HCT116 (cell line): ENCODE results near the gene ACSM6. TPM values are rescaled to one million over a fixed set of nuclear protein-coding genes. Genes with fewer than 3 reads are reported as not detected.

Source experiments
- ATAC-seq: fragments of 200-7000 bp; cut with Tn5 transposase; 2 replicates; pipeline ENCODE4 v1.9.1; 2020; ENCODE audit warnings: mild to moderate bottlenecking, moderate library complexity
- BruUV-seq: library from RNA; stranded (reverse); fragments of 400-500 nt; replicated peaks from 2 replicates; lab custom pipeline; 2021; lab: Mats Ljungman, UMichigan
- CTCF ChIA-PET: fragments of 300-600 bp; sonication (Branson Sonifier 250); formaldehyde crosslinking; loops from one replicate; lab custom pipeline; 2021; ENCODE audit warnings: antibody characterized with exemption; lab: Charles Lee
- POLR2A ChIA-PET: fragments of 300-600, 350-600 bp; sonication (Branson Sonifier 250); formaldehyde crosslinking; loops from one replicate; lab custom pipeline; 2021; ENCODE audit warnings: antibody characterized with exemption; lab: Charles Lee
- RAD21 ChIA-PET, 2 experiments: fragments of 300-600 bp; sonication (Branson Sonifier 250); formaldehyde crosslinking; loops; one replicate each; lab custom pipeline; 2023; ENCODE audit warnings: low total read pairs in 2 of 2; ENCODE audit not compliant: uncharacterized antibody in 2 of 2, unreplicated experiment in 2 of 2, low non-redundant PET in 1 of 2; lab: Charles Lee
- DNase-seq: peaks from one replicate; pipeline ENCODE4 v3.0.0-alpha.2; 2010; ENCODE audit warnings: low read depth, low spot score
- H2AFZ ChIP-seq: fragments of 200-600 bp; shearing (Covaris generic), sonication (generic); 2 replicates; pipeline ENCODE4 v1.6.1; 2017; ENCODE audit warnings: low read depth, mixed run types, mixed read lengths, antibody characterized with exemption, low read length; ENCODE audit not compliant: poor library complexity, severe bottlenecking
- H3K27ac ChIP-seq: 2 replicates; pipeline ENCODE4 v1.5.1; 2012; ENCODE audit warnings: low read depth, low read length
- H3K27me3 ChIP-seq: fragments of 200-600 bp; sonication (generic); 2 replicates; pipeline ENCODE4 v1.6.1; 2016; ENCODE audit warnings: mixed run types, low read length, mixed read lengths; ENCODE audit not compliant: insufficient read depth
- H3K36me3 ChIP-seq, 2 experiments: fragments of 200-500 bp in 1 of 2; fragments of 200-600 bp in 1 of 2; sonication (Bioruptor generic) in 1 of 2; sonication (generic) in 1 of 2; 2 replicates each; pipeline versions ENCODE4 v1.5.1 to v1.6.1; 2014 to 2016; ENCODE audit warnings: low read length in 2 of 2, inconsistent platforms in 1 of 2, mixed read lengths in 1 of 2, mixed run types in 1 of 2; ENCODE audit not compliant: insufficient read depth in 2 of 2, control insufficient read depth in 1 of 2
- H3K4me1 ChIP-seq, 2 experiments: fragments of 200-600 bp in 1 of 2; sonication (generic) in 1 of 2; 2 replicates each; pipeline versions ENCODE4 v1.5.1 to v1.6.1; 2012 to 2017; ENCODE audit warnings: low read length in 2 of 2, inconsistent platforms in 1 of 2, mild to moderate bottlenecking in 1 of 2, mixed read lengths in 1 of 2, mixed run types in 1 of 2, moderate library complexity in 1 of 2; ENCODE audit not compliant: insufficient read depth in 2 of 2, control insufficient read depth in 1 of 2
- H3K4me2 ChIP-seq: fragments of 200-600 bp; sonication (generic); 2 replicates; pipeline ENCODE4 v1.6.1; 2017; ENCODE audit warnings: mixed run types, low read length, mixed read lengths
- H3K4me3 ChIP-seq, 2 experiments: fragments of 200-600 bp in 1 of 2; sonication (generic) in 1 of 2; replicated peaks in 1 of 2; 2 replicates each; pipeline ENCODE4 v1.5.1; 2011 to 2016; ENCODE audit warnings: low read length in 2 of 2, control low read depth in 1 of 2, low read depth in 1 of 2, mild to moderate bottlenecking in 1 of 2, mixed read lengths in 1 of 2, mixed run types in 1 of 2
- H3K79me2 ChIP-seq: fragments of 200-600 bp; sonication (generic); 2 replicates; pipeline ENCODE4 v1.6.1; 2017; ENCODE audit warnings: mild to moderate bottlenecking, mixed run types, low read length, moderate library complexity, mixed read lengths; ENCODE audit not compliant: insufficient read depth
- H3K9ac ChIP-seq: fragments of 200-600 bp; sonication (generic); 2 replicates; pipeline ENCODE4 v1.6.1; 2016; ENCODE audit warnings: low read length, mixed read lengths
- H3K9me2 ChIP-seq: fragments of 200-600 bp; sonication (generic), shearing (Covaris generic); 2 replicates; pipeline ENCODE4 v1.6.1; 2017; ENCODE audit warnings: mixed run types, mild to moderate bottlenecking, moderate library complexity; ENCODE audit not compliant: insufficient read depth
- H3K9me3 ChIP-seq, 2 experiments: fragments of 200-500 bp in 1 of 2; fragments of 200-600 bp in 1 of 2; sonication (Bioruptor generic) in 1 of 2; sonication (generic) in 1 of 2; 2 replicates each; pipeline ENCODE4 v1.6.1; 2014 to 2017; ENCODE audit warnings: low read length in 2 of 2, mixed read lengths in 2 of 2, inconsistent platforms in 1 of 2, low read depth in 1 of 2, mild to moderate bottlenecking in 1 of 2, mixed run types in 1 of 2, moderate library complexity in 1 of 2; ENCODE audit not compliant: control insufficient read depth in 1 of 2, insufficient read depth in 1 of 2
- H4K20me1 ChIP-seq: fragments of 200-600 bp; sonication (generic), shearing (Covaris generic); 2 replicates; pipeline ENCODE4 v1.6.1; 2017; ENCODE audit warnings: mixed run types, mild to moderate bottlenecking, moderate library complexity; ENCODE audit not compliant: insufficient read depth
- ATF3 ChIP-seq: IDR thresholded peaks from 2 replicates; pipeline ENCODE4 v1.6.1; 2012
- CEBPB ChIP-seq: IDR thresholded peaks from 2 replicates; pipeline ENCODE4 v1.6.1; 2012; ENCODE audit warnings: low read depth
- CTCF ChIP-seq, 3 experiments: fragments of 200-600 bp in 1 of 3; sonication (generic) in 1 of 3; IDR thresholded peaks in 2 of 3; conservative IDR thresholded peaks in 1 of 3; 2 replicates each; pipeline ENCODE4 v1.5.1; 2012 to 2017; ENCODE audit warnings: low read depth in 2 of 3, low read length in 2 of 3, antibody characterized with exemption in 1 of 3, borderline replicate concordance in 1 of 3, control low read depth in 1 of 3, mild to moderate bottlenecking in 1 of 3, mixed read lengths in 1 of 3, mixed run types in 1 of 3, moderate library complexity in 1 of 3; ENCODE audit not compliant: insufficient read depth in 1 of 3
- ELF1 ChIP-seq: IDR thresholded peaks from 2 replicates; pipeline ENCODE4 v1.6.1; 2012; ENCODE audit warnings: low read depth, borderline replicate concordance
- EZH2 ChIP-seq: fragments of 200-600 bp; sonication (generic); IDR thresholded peaks from 2 replicates; pipeline ENCODE4 v1.6.1; 2017; ENCODE audit warnings: antibody characterized with exemption, mixed run types
- FOSL1 ChIP-seq: IDR thresholded peaks from 2 replicates; pipeline ENCODE4 v1.6.1; 2012; ENCODE audit warnings: low read depth
- MAX ChIP-seq: IDR thresholded peaks from 2 replicates; pipeline ENCODE4 v1.6.1; 2012
- RAD21 ChIP-seq: IDR thresholded peaks from 2 replicates; pipeline ENCODE4 v1.6.1; 2012; ENCODE audit warnings: low read depth, mild to moderate bottlenecking
- SIN3A ChIP-seq: IDR thresholded peaks from 2 replicates; pipeline ENCODE4 v1.6.1; 2012; ENCODE audit warnings: low read depth
- SP1 ChIP-seq: IDR thresholded peaks from 2 replicates; pipeline ENCODE4 v1.6.1; 2012; ENCODE audit warnings: low read depth
- ZFX ChIP-seq: fragments of 450-650 bp; IDR thresholded peaks from 2 replicates; pipeline ENCODE4 v1.6.1; 2017
- ZNF274 ChIP-seq: fragments of 200-500 bp; sonication (Bioruptor generic); IDR thresholded peaks from 2 replicates; pipeline ENCODE4 v1.6.1; 2014; ENCODE audit warnings: mild to moderate bottlenecking, low read depth, low read length, inconsistent platforms
- intact Hi-C: fragments of 100-400 bp; cut with micrococcal nuclease; formaldehyde crosslinking; loops from 2 replicates; pipeline ENCODE4 v1.10.0; 2022
- total RNA-seq: library from RNA; stranded (reverse); gene quantifications from one replicate; pipeline ENCODE4 v1.2.1, GENCODE V29; 2021; ENCODE audit not compliant: unreplicated experiment

ACSM6 gene
- total RNA-seq, 1 experiment from 2014 or later = not detected

DNA sequence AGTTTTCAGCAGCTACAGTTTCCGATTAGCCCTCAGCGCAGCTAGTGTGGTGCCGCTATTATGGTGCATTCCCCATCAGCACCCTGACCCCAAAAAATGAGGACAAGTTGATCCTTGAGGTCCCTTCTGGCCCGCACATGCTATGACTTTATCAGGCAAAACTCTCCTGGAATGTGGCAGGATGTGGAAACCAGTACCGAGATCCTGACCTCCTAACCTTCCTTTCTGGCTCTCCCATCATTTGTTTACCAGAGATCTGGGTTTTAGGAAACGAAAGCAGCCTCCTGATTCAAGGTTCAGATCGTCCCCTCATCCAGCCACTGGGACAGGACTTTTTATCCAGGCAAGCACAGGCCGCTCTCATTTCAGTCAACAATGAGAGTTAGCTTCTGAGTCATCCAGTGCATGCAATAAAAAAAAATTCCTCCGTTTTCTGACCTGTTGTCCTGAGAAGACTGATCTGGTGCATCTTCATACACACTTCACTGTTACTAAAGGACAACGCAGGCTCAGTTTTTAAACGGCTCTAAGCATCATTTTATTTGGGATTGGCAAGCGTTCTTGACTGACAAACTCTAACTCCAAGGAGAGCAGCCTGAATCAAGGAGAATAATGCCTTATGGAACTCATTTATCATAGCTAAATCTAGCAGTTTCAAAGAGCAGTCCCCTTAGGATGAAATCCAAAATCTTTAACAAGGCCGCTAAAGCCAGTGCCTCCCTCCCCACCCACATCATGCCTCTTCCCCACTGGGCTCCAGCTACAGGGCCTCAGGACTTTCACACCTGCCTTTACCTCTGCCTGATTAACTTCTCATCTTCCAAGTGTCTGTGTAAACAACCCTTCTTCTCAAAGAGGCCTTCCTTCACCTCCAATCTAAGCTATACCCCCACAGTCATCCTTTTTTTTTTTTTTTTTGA, 79.6 kb downstream of the ACSM6 start:
- no peaks in the 10 kb centered on the region for H3K36me3 ChIP-seq
- DNase-seq = no peak
- BruUV-seq = no TSS peak
- no peak overlapping the region for H2AFZ ChIP-seq
- H3K9ac ChIP-seq = no peak overlapping the region
- H3K79me2 ChIP-seq = peaks cover 47% of the 10 kb centered on the region
- ATAC-seq = peak; percentile 85
- H3K4me2 ChIP-seq = peak overlapping the region; percentile 64
- ChIA-PET CTCF (interaction anchor here (0.6 kb wide), 1 partner anchor 9 kb away, joined by 4 read pairs; no protein-coding TSS in a partner anchor), POLR2A (no interaction called here), RAD21 (interaction anchor here in 1 of 2 experiments (0.8 kb wide), 1 partner anchor 90 kb away, joined by 3 read pairs; no protein-coding TSS in a partner anchor)
- peaks cover 10 to 23% of the 10 kb centered on the region in 2 experiments for H3K4me1 ChIP-seq
- intact Hi-C loops = no loop called here
- H3K27ac ChIP-seq = no peak overlapping the region
- H3K27me3 ChIP-seq = no peaks in the 10 kb centered on the region
- TF ChIP-seq SP1 (no peak), CEBPB (no peak), ELF1 (no peak), FOSL1 (0 out of 2 replicates have a peak, but pooled peaks have one; percentile 30), ZFX (no peak)
- no peaks in the 10 kb centered on the region for H4K20me1 ChIP-seq
- peak overlapping the region in 1 of 2 experiments; percentile 17; a peak in 1 of 4 replicates for H3K4me3 ChIP-seq
- H3K9me2 ChIP-seq = no peaks in the 10 kb centered on the region
- H3K9me3 ChIP-seq = no peaks in the 10 kb centered on the region

DNA sequence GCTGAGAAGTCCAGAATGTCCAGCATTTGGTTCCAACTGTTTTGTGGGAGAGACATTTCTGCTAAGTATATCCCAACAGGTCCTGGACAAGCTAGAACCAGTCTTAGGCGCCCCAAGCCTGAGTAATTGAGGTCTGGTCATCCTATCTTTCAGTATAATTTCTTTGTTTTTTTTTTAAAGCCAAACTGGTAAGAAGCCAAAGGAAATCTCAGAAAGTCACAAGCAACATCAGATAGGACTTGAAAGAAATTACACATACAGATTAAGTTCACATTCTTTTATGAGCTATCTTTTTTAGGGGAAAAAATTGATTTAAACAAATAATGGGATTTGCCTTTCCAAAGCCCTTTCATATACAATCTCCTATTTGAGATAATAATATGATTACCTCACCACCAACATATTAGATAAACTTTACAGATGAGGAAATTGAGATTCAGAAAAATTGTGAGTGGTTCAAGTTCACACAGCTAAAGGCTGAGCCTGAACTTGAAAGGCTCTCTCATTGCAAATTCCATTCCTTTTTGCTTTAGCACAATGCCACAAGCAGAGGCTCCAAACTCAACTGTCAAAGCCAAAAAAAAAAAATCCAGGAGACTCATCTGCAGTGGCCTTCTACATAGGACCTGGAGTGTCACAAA, 81.8 kb downstream of the ACSM6 start:
- H3K9me3 ChIP-seq = no peaks in the 10 kb centered on the region
- H3K79me2 ChIP-seq = peaks cover 67% of the 10 kb centered on the region
- H3K27ac ChIP-seq = no peak overlapping the region
- H3K4me2 ChIP-seq = no peak overlapping the region
- no peak for DNase-seq
- BruUV-seq = no TSS peak
- no peaks in the 10 kb centered on the region for H4K20me1 ChIP-seq
- no peak overlapping the region for H3K4me3 ChIP-seq
- RAD21 ChIA-PET = no interaction called here
- POLR2A ChIA-PET = no interaction called here
- no peaks in the 10 kb centered on the region for H3K36me3 ChIP-seq
- CTCF ChIA-PET = interaction anchor here (2.7 kb wide), 1 partner anchor 29 kb away, joined by 7 read pairs; no protein-coding TSS in a partner anchor
- no peaks in the 10 kb centered on the region for H3K27me3 ChIP-seq
- no peak overlapping the region for H2AFZ ChIP-seq
- TF ChIP-seq EZH2 = no peak
- TF ChIP-seq CTCF (IDR thresholded peaks at IDR 0.05 in 2 of 3, conservative IDR thresholded peaks at IDR 0.05 in 1 of 3; ENCODE audit: borderline replicate concordance in 1 of 3, insufficient read depth in 1 of 3, low read depth in 2 of 3, low read length in 2 of 3) = no peak
- TF ChIP-seq ZNF274 = no peak
- no peak for TF ChIP-seq MAX
- TF ChIP-seq RAD21 = no peak
- no peak for TF ChIP-seq SIN3A
- no peak for TF ChIP-seq CEBPB
- TF ChIP-seq ZFX = no peak
- no peak for TF ChIP-seq ATF3
- TF ChIP-seq, all 23 proteins: peak for 0
- no peak overlapping the region for H3K9ac ChIP-seq
- intact Hi-C loops = no loop called here
- peaks cover 10 to 29% of the 10 kb centered on the region in 2 experiments for H3K4me1 ChIP-seq
- H3K9me2 ChIP-seq = no peaks in the 10 kb centered on the region
- ATAC-seq = no peak
